GM13977 (cell line): ENCODE data around the gene GRIN2C.
A peak's percentile ranks its signal among the peaks of the same experiment; 100 is the strongest.

ENCODE experiments used
- DNase-seq: peaks from one replicate; pipeline ENCODE4 v3.0.0; 2012; ENCODE audit warnings: low spot score
- in situ Hi-C: fragments of 300-500 bp; cut with MboI; formaldehyde crosslinking; loops from one replicate; pipeline ENCODE4 v1.12.0; 2022; ENCODE audit warnings: low sequenced_read_pairs, low pct_unique_long_range_greater_than_20kb, mixed read lengths, inconsistent platforms; ENCODE audit not compliant: unreplicated experiment
- TF ChIP-seq, protein P1 (sequence below): IDR thresholded peaks from 2 replicates; pipeline ENCODE4 v1.5.1; 2012; ENCODE audit warnings: mild to moderate bottlenecking, control low read depth; ENCODE audit not compliant: insufficient read depth; ENCODE audit errors: extremely low read depth, missing control alignments

The GRIN2C gene

GRCh38 chr17:74839990-74840852, 19.5 kb downstream of the GRIN2C start:
- in situ Hi-C loops = no loop called here
- TF ChIP-seq, protein P1, sequence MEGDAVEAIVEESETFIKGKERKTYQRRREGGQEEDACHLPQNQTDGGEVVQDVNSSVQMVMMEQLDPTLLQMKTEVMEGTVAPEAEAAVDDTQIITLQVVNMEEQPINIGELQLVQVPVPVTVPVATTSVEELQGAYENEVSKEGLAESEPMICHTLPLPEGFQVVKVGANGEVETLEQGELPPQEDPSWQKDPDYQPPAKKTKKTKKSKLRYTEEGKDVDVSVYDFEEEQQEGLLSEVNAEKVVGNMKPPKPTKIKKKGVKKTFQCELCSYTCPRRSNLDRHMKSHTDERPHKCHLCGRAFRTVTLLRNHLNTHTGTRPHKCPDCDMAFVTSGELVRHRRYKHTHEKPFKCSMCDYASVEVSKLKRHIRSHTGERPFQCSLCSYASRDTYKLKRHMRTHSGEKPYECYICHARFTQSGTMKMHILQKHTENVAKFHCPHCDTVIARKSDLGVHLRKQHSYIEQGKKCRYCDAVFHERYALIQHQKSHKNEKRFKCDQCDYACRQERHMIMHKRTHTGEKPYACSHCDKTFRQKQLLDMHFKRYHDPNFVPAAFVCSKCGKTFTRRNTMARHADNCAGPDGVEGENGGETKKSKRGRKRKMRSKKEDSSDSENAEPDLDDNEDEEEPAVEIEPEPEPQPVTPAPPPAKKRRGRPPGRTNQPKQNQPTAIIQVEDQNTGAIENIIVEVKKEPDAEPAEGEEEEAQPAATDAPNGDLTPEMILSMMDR = no peak
- DNase-seq = no peak

GRCh38 chr17:74838274-74838673, 21.4 kb downstream of the GRIN2C start:
- DNase-seq = no peak
- TF ChIP-seq, protein P1 = no peak
- in situ Hi-C loops = no loop called here

DNA sequence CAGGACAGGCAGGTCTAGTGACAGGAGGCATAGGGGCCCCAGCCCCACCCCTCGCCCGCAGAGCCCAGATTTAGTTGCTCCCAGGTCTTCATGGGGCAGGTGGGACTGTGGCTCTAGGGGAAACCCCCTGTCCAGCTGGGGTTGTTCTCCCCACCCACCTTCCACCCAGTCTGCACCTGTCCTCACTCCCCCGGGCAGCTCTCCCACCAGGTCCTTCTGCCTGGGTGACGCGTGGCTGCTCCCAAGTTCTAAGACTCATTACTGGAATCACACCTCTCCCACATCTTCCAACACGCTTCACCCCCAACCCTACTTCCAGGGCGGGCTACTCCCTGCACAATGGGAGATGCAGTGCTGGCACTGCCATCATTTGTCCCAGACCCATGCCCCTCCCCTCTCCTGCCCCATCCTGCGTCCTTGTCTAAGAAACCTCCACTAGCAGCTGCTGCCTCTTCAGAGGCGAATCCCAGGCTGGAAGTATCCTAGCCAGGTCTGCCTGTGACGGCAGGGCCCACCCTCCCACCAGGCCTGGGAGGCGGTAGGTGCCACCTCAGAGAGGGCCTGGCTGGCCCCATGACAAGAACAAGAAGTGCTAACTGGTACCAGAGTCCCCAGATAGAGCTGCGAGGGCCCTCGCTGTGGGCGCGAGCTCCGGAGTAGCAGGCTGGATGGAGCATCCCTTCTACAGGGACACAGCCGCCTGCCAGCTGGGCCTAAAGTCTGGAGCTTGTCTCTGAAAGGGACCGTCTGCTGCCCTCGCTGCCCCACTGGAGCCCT, 22.8 kb downstream of the GRIN2C start:
- DNase-seq = no peak
- TF ChIP-seq, protein P1 = no peak
- in situ Hi-C loops = no loop called here

DNA sequence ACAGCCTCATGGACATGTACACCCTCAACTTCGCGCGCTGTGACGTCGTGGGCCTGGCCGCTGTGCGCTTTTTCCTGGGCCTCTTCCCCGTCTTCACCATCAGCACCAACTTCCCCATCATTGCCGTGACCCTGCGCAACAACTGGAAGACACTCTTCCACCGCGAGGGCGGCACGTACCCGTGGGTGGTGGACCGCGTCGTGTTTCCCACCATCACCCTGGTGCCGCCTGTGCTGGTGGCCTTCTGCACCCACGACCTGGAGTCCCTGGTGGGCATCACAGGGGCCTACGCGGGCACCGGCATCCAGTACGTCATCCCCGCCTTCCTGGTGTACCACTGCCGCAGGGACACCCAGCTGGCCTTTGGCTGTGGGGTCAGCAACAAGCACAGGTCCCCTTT, 23.5 kb downstream of the GRIN2C start:
- TF ChIP-seq, protein P1 = no peak
- in situ Hi-C loops = no loop called here
- no peak for DNase-seq

DNA sequence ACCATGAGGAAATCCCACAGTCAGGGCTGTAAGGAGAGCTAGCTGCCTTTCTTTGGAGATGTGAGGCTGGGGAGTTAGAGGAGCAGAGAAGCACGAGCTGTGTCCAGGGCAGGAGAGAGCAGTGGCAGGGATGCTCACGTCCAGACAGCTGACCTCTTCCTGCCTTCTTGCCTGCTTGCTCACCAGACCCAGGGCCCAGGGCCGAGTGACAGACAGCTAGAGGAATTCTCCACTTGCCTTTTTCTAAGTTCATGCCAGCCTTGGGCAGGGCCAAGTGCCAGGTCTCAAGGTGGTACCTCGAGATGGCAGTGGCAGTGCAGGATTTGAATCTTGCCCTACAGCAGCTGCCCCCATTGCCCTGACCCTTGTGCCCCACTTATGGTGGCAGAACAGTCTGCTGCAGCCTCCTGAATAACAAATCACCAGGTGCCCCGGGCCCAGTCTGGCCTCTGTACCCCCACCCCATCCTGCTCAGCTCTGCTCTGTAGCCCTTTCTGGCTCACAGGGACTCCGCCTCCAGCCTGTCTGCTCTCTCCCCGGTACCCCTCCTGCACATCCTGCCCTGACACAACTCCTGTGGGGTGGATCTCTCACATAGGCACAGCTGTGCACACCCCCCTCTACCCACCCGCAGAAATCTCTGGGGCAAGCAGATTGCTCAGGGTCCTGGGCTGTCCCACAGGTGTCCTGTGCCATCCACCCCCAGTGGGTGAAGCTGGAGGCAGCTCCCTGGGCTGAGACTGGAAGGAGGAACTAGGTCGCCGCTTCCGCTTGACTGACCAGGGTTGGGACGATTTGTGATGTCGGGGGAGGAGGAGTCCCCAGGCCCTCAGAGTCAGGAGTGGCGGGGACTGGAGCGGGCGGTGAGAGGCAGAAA, 25.9 kb downstream of the GRIN2C start:
- TF ChIP-seq, protein P1 = no peak
- DNase-seq = peak; percentile 66
- in situ Hi-C loops = no loop called here

GRCh38 chr17:74832421-74832820, 27.3 kb downstream of the GRIN2C start:
- TF ChIP-seq, protein P1 = no peak
- in situ Hi-C loops = no loop called here
- DNase-seq = no peak
